GM23338 (cell line): Measurements from ENCODE around the gene ZNF365. TPM values are rescaled to one million over a fixed set of nuclear protein-coding genes. Genes with fewer than 3 reads are reported as not detected.
A peak's percentile ranks its signal among the peaks of the same experiment; 100 is the strongest.

Source experiments
- ATAC-seq: fragments of 200-7000 bp; cut with Tn5 transposase; 3 replicates; pipeline ENCODE4 v1.9.1; 2020
- DNase-seq: peaks from one replicate; pipeline ENCODE4 v3.0.0-alpha.2; 2015; ENCODE audit warnings: low spot score
- H2AFZ ChIP-seq: fragments of 200-600 bp; sonication (generic); 2 replicates; pipeline ENCODE4 v1.8.0; 2016; ENCODE audit warnings: antibody characterized with exemption, mild to moderate bottlenecking, moderate library complexity
- H3F3A ChIP-seq: fragments of 200-600 bp; sonication (generic); replicated peaks from 2 replicates; pipeline ENCODE4 v1.8.0; 2017; ENCODE audit warnings: antibody characterized with exemption, mixed run types, low read depth
- H3K27ac ChIP-seq: fragments of 200-600 bp; sonication (generic); 2 replicates; pipeline ENCODE4 v1.6.1; 2016; ENCODE audit warnings: low read depth
- H3K27me3 ChIP-seq: fragments of 200-600 bp; sonication (generic); 2 replicates; pipeline ENCODE4 v1.8.0; 2016; ENCODE audit warnings: mild to moderate bottlenecking, mixed run types, moderate library complexity; ENCODE audit not compliant: insufficient read depth
- H3K36me3 ChIP-seq: fragments of 200-600 bp; sonication (generic); 2 replicates; pipeline ENCODE4 v1.8.0; 2016; ENCODE audit warnings: mild to moderate bottlenecking; ENCODE audit not compliant: insufficient read depth
- H3K4me1 ChIP-seq: fragments of 200-600 bp; sonication (generic); 2 replicates; pipeline ENCODE4 v1.8.0; 2016; ENCODE audit warnings: mild to moderate bottlenecking, moderate library complexity; ENCODE audit not compliant: insufficient read depth
- H3K4me2 ChIP-seq: fragments of 200-600 bp; sonication (generic); 2 replicates; pipeline ENCODE4 v1.7.1; 2017; ENCODE audit warnings: mixed run types
- H3K4me3 ChIP-seq: fragments of 200-600 bp; sonication (generic); 2 replicates; pipeline ENCODE4 v1.6.1; 2016; ENCODE audit warnings: mixed run types
- H3K79me2 ChIP-seq: fragments of 200-600 bp; sonication (generic); replicated peaks from 2 replicates; pipeline ENCODE4 v1.8.0; 2017; ENCODE audit warnings: mild to moderate bottlenecking; ENCODE audit not compliant: insufficient read depth
- H3K9me2 ChIP-seq: fragments of 200-600 bp; sonication (generic); 2 replicates; pipeline ENCODE4 v1.8.0; 2017; ENCODE audit not compliant: insufficient read depth
- H4K20me1 ChIP-seq: fragments of 200-600 bp; sonication (generic); replicated peaks from 2 replicates; pipeline ENCODE4 v1.8.0; 2017; ENCODE audit warnings: mild to moderate bottlenecking; ENCODE audit not compliant: insufficient read depth
- H3K27ac Mint-ChIP-seq: 2 replicates; pipeline ENCODE4 v1.8.0; 2020; ENCODE audit warnings: inconsistent platforms, mild to moderate bottlenecking, moderate library complexity, mixed read lengths
- H3K27me3 Mint-ChIP-seq: 3 replicates; pipeline ENCODE4 v1.8.0; 2022; ENCODE audit warnings: low read depth, mild to moderate bottlenecking, moderate library complexity, mixed read lengths, inconsistent platforms; ENCODE audit not compliant: insufficient read depth, poor library complexity
- H3K36me3 Mint-ChIP-seq: 3 replicates; pipeline ENCODE4 v1.8.0; 2021; ENCODE audit warnings: low read depth, mild to moderate bottlenecking, inconsistent platforms, moderate library complexity, mixed read lengths
- H3K4me1 Mint-ChIP-seq: 3 replicates; pipeline ENCODE4 v1.8.0; 2020; ENCODE audit warnings: mild to moderate bottlenecking, inconsistent platforms, mixed read lengths
- H3K4me3 Mint-ChIP-seq: 3 replicates; pipeline ENCODE4 v1.8.0; 2021; ENCODE audit warnings: moderate library complexity, mild to moderate bottlenecking, inconsistent platforms, mixed read lengths
- H3K9me3 Mint-ChIP-seq: 3 replicates; pipeline ENCODE4 v1.8.0; 2020; ENCODE audit warnings: moderate library complexity, mild to moderate bottlenecking, inconsistent platforms, mixed read lengths
- CREB1 ChIP-seq: fragments of 250-450 bp; sonication (Bioruptor Pico); IDR thresholded peaks from 2 replicates; pipeline ENCODE4 v1.5.0; 2020; ENCODE audit warnings: low read depth, mild to moderate bottlenecking, moderate library complexity
- EZH2 ChIP-seq: fragments of 200-600 bp; sonication (generic); IDR thresholded peaks from one replicate; pipeline ENCODE4 v1.8.0; 2017; ENCODE audit warnings: antibody characterized with exemption, mild to moderate bottlenecking, low read depth; ENCODE audit not compliant: unreplicated experiment
- EZH2phosphoT487 ChIP-seq: fragments of 200-600 bp; sonication (generic); IDR thresholded peaks from one replicate; pipeline ENCODE4 v1.8.1; 2018; ENCODE audit warnings: antibody characterized with exemption; ENCODE audit not compliant: unreplicated experiment
- JUNB ChIP-seq: IDR thresholded peaks from one replicate; pipeline ENCODE4 v1.6.1; 2016; ENCODE audit warnings: antibody characterized with exemption; ENCODE audit not compliant: unreplicated experiment
- NANOG ChIP-seq: IDR thresholded peaks from 2 replicates; pipeline ENCODE4 v1.6.1; 2016; ENCODE audit warnings: antibody characterized with exemption, borderline replicate concordance
- POLR2AphosphoS5 ChIP-seq: IDR thresholded peaks from 2 replicates; pipeline ENCODE4 v1.6.1; 2016; ENCODE audit warnings: antibody characterized with exemption, low read depth
- STAT1 ChIP-seq: IDR thresholded peaks from one replicate; pipeline ENCODE4 v1.6.1; 2016; ENCODE audit warnings: antibody characterized with exemption; ENCODE audit not compliant: unreplicated experiment
- ZNF114 ChIP-seq: fragments of 250-450 bp; sonication (Bioruptor Pico); IDR thresholded peaks from 2 replicates; pipeline ENCODE4 v1.5.0; 2020; ENCODE audit warnings: mild to moderate bottlenecking, moderate library complexity
- ZNF331 ChIP-seq: fragments of 250-450 bp; sonication (Bioruptor Pico); IDR thresholded peaks from 2 replicates; pipeline ENCODE4 v1.5.0; 2020; ENCODE audit warnings: low read depth, mild to moderate bottlenecking, moderate library complexity
- polyA plus RNA-seq: library from polyadenylated mRNA; unstranded; fragments of >200 nt; fragmentation: Nextera tagmentation; extraction: Ambion mirVana; gene quantifications from 2 replicates; pipeline ENCODE4 v1.2.1, GENCODE V29; 2016
- total RNA-seq: library from RNA; depleted of rRNA; stranded (reverse); fragments of >200 nt; shearing (Covaris generic); gene quantifications from 2 replicates; pipeline ENCODE4 v1.2.3, GENCODE V29; 2014
- TF ChIP-seq, protein P1 (sequence below): fragments of 250-450 bp; sonication (Bioruptor Pico); IDR thresholded peaks from 2 replicates; pipeline ENCODE4 v1.5.0; 2020; ENCODE audit warnings: mild to moderate bottlenecking, moderate library complexity
- TF ChIP-seq, protein P2 (sequence below), 2 experiments: fragments of 200-600 bp in 1 of 2; sonication (generic) in 1 of 2; conservative IDR thresholded peaks; 2 replicates each; pipeline versions ENCODE4 v1.5.1 to v1.6.1; 2016 to 2017; ENCODE audit warnings: antibody characterized with exemption in 2 of 2, low read depth in 2 of 2, mild to moderate bottlenecking in 2 of 2, moderate library complexity in 1 of 2
- TF ChIP-seq, protein P3 (sequence below): IDR thresholded peaks from one replicate; pipeline ENCODE4 v1.6.1; 2018; ENCODE audit warnings: antibody characterized with exemption; ENCODE audit not compliant: unreplicated experiment
- TF ChIP-seq, protein P4 (sequence below): IDR thresholded peaks from 2 replicates; pipeline ENCODE4 v1.6.1; 2016; ENCODE audit warnings: antibody characterized with exemption

The ZNF365 gene
- total and polyA plus RNA-seq, 2 experiments from 2014 or later: 0.19 to 0.59 TPM

DNA sequence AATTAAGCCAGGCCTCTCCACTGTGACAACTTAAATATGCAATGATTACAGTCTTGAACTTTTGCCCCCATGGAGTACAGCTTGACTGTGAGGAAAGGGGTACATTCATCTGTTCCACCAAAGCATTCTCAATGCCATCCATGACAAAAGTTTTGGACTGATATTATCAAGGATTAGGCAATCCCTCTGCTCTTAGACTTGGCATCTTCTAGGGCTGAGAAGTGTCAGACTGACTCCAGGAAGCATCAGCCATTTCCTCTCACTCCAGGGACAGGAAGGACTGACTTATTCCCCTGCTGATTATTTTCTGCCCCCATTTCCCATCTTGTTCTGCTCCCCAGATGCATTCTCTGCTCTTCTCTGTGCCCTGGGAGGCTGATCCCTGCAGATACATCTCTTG is 69.7 kb downstream of the ZNF365 start:
- Mint-ChIP-seq H3K27ac (no peak overlapping the region), H3K36me3 (no peaks in the 10 kb centered on the region), H3K4me1 (peaks cover 29% of the 10 kb centered on the region; the same call in 2 of the 3 replicates), H3K4me3 (no peak overlapping the region), H3K9me3 (peaks cover 4% of the 10 kb centered on the region; the same call in 1 of the 3 replicates), H3K27me3 (no peaks in the 10 kb centered on the region)
- no peak for ATAC-seq
- Histone ChIP-seq H2AFZ (peak overlapping the region; percentile 45; the same call in 1 of the 2 replicates), H3K36me3 (no peaks in the 10 kb centered on the region), H4K20me1 (no peaks in the 10 kb centered on the region), H3K4me2 (no peak overlapping the region), H3K9me2 (no peaks in the 10 kb centered on the region), H3K4me1 (no peaks in the 10 kb centered on the region), H3K27me3 (no peaks in the 10 kb centered on the region), H3K4me3 (no peak overlapping the region), H3F3A (no peaks in the 10 kb centered on the region), H3K27ac (no peak overlapping the region), H3K79me2 (no peaks in the 10 kb centered on the region)
- no peak for DNase-seq
- no peak for TF ChIP-seq STAT1
- no peak for TF ChIP-seq NANOG
- TF ChIP-seq EZH2phosphoT487: no peak
- TF ChIP-seq ZNF331 (CRISPR knock-in tag): no peak
- TF ChIP-seq, protein P1, sequence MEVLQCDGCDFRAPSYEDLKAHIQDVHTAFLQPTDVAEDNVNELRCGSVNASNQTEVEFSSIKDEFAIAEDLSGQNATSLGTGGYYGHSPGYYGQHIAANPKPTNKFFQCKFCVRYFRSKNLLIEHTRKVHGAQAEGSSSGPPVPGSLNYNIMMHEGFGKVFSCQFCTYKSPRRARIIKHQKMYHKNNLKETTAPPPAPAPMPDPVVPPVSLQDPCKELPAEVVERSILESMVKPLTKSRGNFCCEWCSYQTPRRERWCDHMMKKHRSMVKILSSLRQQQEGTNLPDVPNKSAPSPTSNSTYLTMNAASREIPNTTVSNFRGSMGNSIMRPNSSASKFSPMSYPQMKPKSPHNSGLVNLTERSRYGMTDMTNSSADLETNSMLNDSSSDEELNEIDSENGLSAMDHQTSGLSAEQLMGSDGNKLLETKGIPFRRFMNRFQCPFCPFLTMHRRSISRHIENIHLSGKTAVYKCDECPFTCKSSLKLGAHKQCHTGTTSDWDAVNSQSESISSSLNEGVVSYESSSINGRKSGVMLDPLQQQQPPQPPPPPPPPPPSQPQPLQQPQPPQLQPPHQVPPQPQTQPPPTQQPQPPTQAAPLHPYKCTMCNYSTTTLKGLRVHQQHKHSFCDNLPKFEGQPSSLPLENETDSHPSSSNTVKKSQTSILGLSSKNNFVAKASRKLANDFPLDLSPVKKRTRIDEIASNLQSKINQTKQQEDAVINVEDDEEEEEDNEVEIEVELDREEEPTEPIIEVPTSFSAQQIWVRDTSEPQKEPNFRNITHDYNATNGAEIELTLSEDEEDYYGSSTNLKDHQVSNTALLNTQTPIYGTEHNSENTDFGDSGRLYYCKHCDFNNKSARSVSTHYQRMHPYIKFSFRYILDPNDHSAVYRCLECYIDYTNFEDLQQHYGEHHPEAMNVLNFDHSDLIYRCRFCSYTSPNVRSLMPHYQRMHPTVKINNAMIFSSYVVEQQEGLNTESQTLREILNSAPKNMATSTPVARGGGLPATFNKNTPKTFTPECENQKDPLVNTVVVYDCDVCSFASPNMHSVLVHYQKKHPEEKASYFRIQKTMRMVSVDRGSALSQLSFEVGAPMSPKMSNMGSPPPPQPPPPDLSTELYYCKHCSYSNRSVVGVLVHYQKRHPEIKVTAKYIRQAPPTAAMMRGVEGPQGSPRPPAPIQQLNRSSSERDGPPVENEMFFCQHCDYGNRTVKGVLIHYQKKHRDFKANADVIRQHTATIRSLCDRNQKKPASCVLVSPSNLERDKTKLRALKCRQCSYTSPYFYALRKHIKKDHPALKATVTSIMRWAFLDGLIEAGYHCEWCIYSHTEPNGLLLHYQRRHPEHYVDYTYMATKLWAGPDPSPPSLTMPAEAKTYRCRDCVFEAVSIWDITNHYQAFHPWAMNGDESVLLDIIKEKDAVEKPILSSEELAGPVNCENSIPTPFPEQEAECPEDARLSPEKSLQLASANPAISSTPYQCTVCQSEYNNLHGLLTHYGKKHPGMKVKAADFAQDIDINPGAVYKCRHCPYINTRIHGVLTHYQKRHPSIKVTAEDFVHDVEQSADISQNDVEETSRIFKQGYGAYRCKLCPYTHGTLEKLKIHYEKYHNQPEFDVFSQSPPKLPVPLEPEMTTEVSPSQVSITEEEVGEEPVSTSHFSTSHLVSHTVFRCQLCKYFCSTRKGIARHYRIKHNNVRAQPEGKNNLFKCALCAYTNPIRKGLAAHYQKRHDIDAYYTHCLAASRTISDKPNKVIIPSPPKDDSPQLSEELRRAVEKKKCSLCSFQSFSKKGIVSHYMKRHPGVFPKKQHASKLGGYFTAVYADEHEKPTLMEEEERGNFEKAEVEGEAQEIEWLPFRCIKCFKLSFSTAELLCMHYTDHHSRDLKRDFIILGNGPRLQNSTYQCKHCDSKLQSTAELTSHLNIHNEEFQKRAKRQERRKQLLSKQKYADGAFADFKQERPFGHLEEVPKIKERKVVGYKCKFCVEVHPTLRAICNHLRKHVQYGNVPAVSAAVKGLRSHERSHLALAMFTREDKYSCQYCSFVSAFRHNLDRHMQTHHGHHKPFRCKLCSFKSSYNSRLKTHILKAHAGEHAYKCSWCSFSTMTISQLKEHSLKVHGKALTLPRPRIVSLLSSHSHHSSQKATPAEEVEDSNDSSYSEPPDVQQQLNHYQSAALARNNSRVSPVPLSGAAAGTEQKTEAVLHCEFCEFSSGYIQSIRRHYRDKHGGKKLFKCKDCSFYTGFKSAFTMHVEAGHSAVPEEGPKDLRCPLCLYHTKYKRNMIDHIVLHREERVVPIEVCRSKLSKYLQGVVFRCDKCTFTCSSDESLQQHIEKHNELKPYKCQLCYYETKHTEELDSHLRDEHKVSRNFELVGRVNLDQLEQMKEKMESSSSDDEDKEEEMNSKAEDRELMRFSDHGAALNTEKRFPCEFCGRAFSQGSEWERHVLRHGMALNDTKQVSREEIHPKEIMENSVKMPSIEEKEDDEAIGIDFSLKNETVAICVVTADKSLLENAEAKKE (CRISPR knock-in tag): no peak
- no peak for TF ChIP-seq POLR2AphosphoS5
- TF ChIP-seq ZNF114 (CRISPR knock-in tag): no peak
- TF ChIP-seq, protein P2, sequence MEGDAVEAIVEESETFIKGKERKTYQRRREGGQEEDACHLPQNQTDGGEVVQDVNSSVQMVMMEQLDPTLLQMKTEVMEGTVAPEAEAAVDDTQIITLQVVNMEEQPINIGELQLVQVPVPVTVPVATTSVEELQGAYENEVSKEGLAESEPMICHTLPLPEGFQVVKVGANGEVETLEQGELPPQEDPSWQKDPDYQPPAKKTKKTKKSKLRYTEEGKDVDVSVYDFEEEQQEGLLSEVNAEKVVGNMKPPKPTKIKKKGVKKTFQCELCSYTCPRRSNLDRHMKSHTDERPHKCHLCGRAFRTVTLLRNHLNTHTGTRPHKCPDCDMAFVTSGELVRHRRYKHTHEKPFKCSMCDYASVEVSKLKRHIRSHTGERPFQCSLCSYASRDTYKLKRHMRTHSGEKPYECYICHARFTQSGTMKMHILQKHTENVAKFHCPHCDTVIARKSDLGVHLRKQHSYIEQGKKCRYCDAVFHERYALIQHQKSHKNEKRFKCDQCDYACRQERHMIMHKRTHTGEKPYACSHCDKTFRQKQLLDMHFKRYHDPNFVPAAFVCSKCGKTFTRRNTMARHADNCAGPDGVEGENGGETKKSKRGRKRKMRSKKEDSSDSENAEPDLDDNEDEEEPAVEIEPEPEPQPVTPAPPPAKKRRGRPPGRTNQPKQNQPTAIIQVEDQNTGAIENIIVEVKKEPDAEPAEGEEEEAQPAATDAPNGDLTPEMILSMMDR (conservative IDR thresholded peaks at IDR 0.05; ENCODE audit: low read depth in 2 of 2): no peak
- TF ChIP-seq CREB1 (CRISPR knock-in tag): no peak
- TF ChIP-seq, protein P3, sequence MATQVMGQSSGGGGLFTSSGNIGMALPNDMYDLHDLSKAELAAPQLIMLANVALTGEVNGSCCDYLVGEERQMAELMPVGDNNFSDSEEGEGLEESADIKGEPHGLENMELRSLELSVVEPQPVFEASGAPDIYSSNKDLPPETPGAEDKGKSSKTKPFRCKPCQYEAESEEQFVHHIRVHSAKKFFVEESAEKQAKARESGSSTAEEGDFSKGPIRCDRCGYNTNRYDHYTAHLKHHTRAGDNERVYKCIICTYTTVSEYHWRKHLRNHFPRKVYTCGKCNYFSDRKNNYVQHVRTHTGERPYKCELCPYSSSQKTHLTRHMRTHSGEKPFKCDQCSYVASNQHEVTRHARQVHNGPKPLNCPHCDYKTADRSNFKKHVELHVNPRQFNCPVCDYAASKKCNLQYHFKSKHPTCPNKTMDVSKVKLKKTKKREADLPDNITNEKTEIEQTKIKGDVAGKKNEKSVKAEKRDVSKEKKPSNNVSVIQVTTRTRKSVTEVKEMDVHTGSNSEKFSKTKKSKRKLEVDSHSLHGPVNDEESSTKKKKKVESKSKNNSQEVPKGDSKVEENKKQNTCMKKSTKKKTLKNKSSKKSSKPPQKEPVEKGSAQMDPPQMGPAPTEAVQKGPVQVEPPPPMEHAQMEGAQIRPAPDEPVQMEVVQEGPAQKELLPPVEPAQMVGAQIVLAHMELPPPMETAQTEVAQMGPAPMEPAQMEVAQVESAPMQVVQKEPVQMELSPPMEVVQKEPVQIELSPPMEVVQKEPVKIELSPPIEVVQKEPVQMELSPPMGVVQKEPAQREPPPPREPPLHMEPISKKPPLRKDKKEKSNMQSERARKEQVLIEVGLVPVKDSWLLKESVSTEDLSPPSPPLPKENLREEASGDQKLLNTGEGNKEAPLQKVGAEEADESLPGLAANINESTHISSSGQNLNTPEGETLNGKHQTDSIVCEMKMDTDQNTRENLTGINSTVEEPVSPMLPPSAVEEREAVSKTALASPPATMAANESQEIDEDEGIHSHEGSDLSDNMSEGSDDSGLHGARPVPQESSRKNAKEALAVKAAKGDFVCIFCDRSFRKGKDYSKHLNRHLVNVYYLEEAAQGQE: no peak
- no peak for TF ChIP-seq JUNB
- TF ChIP-seq EZH2: no peak
- TF ChIP-seq, protein P4, sequence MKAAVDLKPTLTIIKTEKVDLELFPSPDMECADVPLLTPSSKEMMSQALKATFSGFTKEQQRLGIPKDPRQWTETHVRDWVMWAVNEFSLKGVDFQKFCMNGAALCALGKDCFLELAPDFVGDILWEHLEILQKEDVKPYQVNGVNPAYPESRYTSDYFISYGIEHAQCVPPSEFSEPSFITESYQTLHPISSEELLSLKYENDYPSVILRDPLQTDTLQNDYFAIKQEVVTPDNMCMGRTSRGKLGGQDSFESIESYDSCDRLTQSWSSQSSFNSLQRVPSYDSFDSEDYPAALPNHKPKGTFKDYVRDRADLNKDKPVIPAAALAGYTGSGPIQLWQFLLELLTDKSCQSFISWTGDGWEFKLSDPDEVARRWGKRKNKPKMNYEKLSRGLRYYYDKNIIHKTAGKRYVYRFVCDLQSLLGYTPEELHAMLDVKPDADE: no peak
